GM23338 (cell line): Measurements from ENCODE around the gene BCL2L15. TPM values are rescaled to one million over a fixed set of nuclear protein-coding genes. Genes with fewer than 3 reads are reported as not detected.

Source experiments
- ATAC-seq: fragments of 200-7000 bp; cut with Tn5 transposase; 3 replicates; pipeline ENCODE4 v1.9.1; 2020
- DNase-seq: peaks from one replicate; pipeline ENCODE4 v3.0.0-alpha.2; 2015; ENCODE audit warnings: low spot score
- H2AFZ ChIP-seq: fragments of 200-600 bp; sonication (generic); 2 replicates; pipeline ENCODE4 v1.8.0; 2016; ENCODE audit warnings: antibody characterized with exemption, mild to moderate bottlenecking, moderate library complexity
- H3F3A ChIP-seq: fragments of 200-600 bp; sonication (generic); replicated peaks from 2 replicates; pipeline ENCODE4 v1.8.0; 2017; ENCODE audit warnings: antibody characterized with exemption, mixed run types, low read depth
- H3K27ac ChIP-seq: fragments of 200-600 bp; sonication (generic); 2 replicates; pipeline ENCODE4 v1.6.1; 2016; ENCODE audit warnings: low read depth
- H3K27me3 ChIP-seq: fragments of 200-600 bp; sonication (generic); 2 replicates; pipeline ENCODE4 v1.8.0; 2016; ENCODE audit warnings: mild to moderate bottlenecking, mixed run types, moderate library complexity; ENCODE audit not compliant: insufficient read depth
- H3K36me3 ChIP-seq: fragments of 200-600 bp; sonication (generic); 2 replicates; pipeline ENCODE4 v1.8.0; 2016; ENCODE audit warnings: mild to moderate bottlenecking; ENCODE audit not compliant: insufficient read depth
- H3K4me1 ChIP-seq: fragments of 200-600 bp; sonication (generic); 2 replicates; pipeline ENCODE4 v1.8.0; 2016; ENCODE audit warnings: mild to moderate bottlenecking, moderate library complexity; ENCODE audit not compliant: insufficient read depth
- H3K4me2 ChIP-seq: fragments of 200-600 bp; sonication (generic); 2 replicates; pipeline ENCODE4 v1.7.1; 2017; ENCODE audit warnings: mixed run types
- H3K4me3 ChIP-seq: fragments of 200-600 bp; sonication (generic); 2 replicates; pipeline ENCODE4 v1.6.1; 2016; ENCODE audit warnings: mixed run types
- H3K79me2 ChIP-seq: fragments of 200-600 bp; sonication (generic); replicated peaks from 2 replicates; pipeline ENCODE4 v1.8.0; 2017; ENCODE audit warnings: mild to moderate bottlenecking; ENCODE audit not compliant: insufficient read depth
- H3K9me2 ChIP-seq: fragments of 200-600 bp; sonication (generic); 2 replicates; pipeline ENCODE4 v1.8.0; 2017; ENCODE audit not compliant: insufficient read depth
- H4K20me1 ChIP-seq: fragments of 200-600 bp; sonication (generic); replicated peaks from 2 replicates; pipeline ENCODE4 v1.8.0; 2017; ENCODE audit warnings: mild to moderate bottlenecking; ENCODE audit not compliant: insufficient read depth
- H3K27ac Mint-ChIP-seq: 2 replicates; pipeline ENCODE4 v1.8.0; 2020; ENCODE audit warnings: inconsistent platforms, mild to moderate bottlenecking, moderate library complexity, mixed read lengths
- H3K27me3 Mint-ChIP-seq: 3 replicates; pipeline ENCODE4 v1.8.0; 2022; ENCODE audit warnings: low read depth, mild to moderate bottlenecking, moderate library complexity, mixed read lengths, inconsistent platforms; ENCODE audit not compliant: insufficient read depth, poor library complexity
- H3K36me3 Mint-ChIP-seq: 3 replicates; pipeline ENCODE4 v1.8.0; 2021; ENCODE audit warnings: low read depth, mild to moderate bottlenecking, inconsistent platforms, moderate library complexity, mixed read lengths
- H3K4me1 Mint-ChIP-seq: 3 replicates; pipeline ENCODE4 v1.8.0; 2020; ENCODE audit warnings: mild to moderate bottlenecking, inconsistent platforms, mixed read lengths
- H3K4me3 Mint-ChIP-seq: 3 replicates; pipeline ENCODE4 v1.8.0; 2021; ENCODE audit warnings: moderate library complexity, mild to moderate bottlenecking, inconsistent platforms, mixed read lengths
- H3K9me3 Mint-ChIP-seq: 3 replicates; pipeline ENCODE4 v1.8.0; 2020; ENCODE audit warnings: moderate library complexity, mild to moderate bottlenecking, inconsistent platforms, mixed read lengths
- CREB1 ChIP-seq: fragments of 250-450 bp; sonication (Bioruptor Pico); IDR thresholded peaks from 2 replicates; pipeline ENCODE4 v1.5.0; 2020; ENCODE audit warnings: low read depth, mild to moderate bottlenecking, moderate library complexity
- ETS1 ChIP-seq: IDR thresholded peaks from 2 replicates; pipeline ENCODE4 v1.6.1; 2016; ENCODE audit warnings: antibody characterized with exemption
- EZH2 ChIP-seq: fragments of 200-600 bp; sonication (generic); IDR thresholded peaks from one replicate; pipeline ENCODE4 v1.8.0; 2017; ENCODE audit warnings: antibody characterized with exemption, mild to moderate bottlenecking, low read depth; ENCODE audit not compliant: unreplicated experiment
- EZH2phosphoT487 ChIP-seq: fragments of 200-600 bp; sonication (generic); IDR thresholded peaks from one replicate; pipeline ENCODE4 v1.8.1; 2018; ENCODE audit warnings: antibody characterized with exemption; ENCODE audit not compliant: unreplicated experiment
- NANOG ChIP-seq: IDR thresholded peaks from 2 replicates; pipeline ENCODE4 v1.6.1; 2016; ENCODE audit warnings: antibody characterized with exemption, borderline replicate concordance
- POLR2AphosphoS5 ChIP-seq: IDR thresholded peaks from 2 replicates; pipeline ENCODE4 v1.6.1; 2016; ENCODE audit warnings: antibody characterized with exemption, low read depth
- STAT1 ChIP-seq: IDR thresholded peaks from one replicate; pipeline ENCODE4 v1.6.1; 2016; ENCODE audit warnings: antibody characterized with exemption; ENCODE audit not compliant: unreplicated experiment
- ZNF114 ChIP-seq: fragments of 250-450 bp; sonication (Bioruptor Pico); IDR thresholded peaks from 2 replicates; pipeline ENCODE4 v1.5.0; 2020; ENCODE audit warnings: mild to moderate bottlenecking, moderate library complexity
- ZNF331 ChIP-seq: fragments of 250-450 bp; sonication (Bioruptor Pico); IDR thresholded peaks from 2 replicates; pipeline ENCODE4 v1.5.0; 2020; ENCODE audit warnings: low read depth, mild to moderate bottlenecking, moderate library complexity
- long read RNA-seq: library from polyadenylated mRNA; unstranded; transcript quantifications from one replicate; pipeline ENCODE4 v2.0.0, GENCODE V29; 2020; ENCODE audit not compliant: unreplicated experiment
- polyA plus RNA-seq: library from polyadenylated mRNA; unstranded; fragments of >200 nt; fragmentation: Nextera tagmentation; extraction: Ambion mirVana; gene quantifications from 2 replicates; pipeline ENCODE4 v1.2.1, GENCODE V29; 2016
- total RNA-seq: library from RNA; depleted of rRNA; stranded (reverse); fragments of >200 nt; shearing (Covaris generic); gene quantifications from 2 replicates; pipeline ENCODE4 v1.2.3, GENCODE V29; 2014; rRNA removed
- TF ChIP-seq, protein P1 (sequence below): IDR thresholded peaks from one replicate; pipeline ENCODE4 v1.6.1; 2018; ENCODE audit warnings: antibody characterized with exemption; ENCODE audit not compliant: unreplicated experiment
- TF ChIP-seq, protein P2 (sequence below), 2 experiments: fragments of 200-600 bp in 1 of 2; sonication (generic) in 1 of 2; conservative IDR thresholded peaks; 2 replicates each; pipeline versions ENCODE4 v1.5.1 to v1.6.1; 2016 to 2017; ENCODE audit warnings: antibody characterized with exemption in 2 of 2, low read depth in 2 of 2, mild to moderate bottlenecking in 2 of 2, moderate library complexity in 1 of 2
- TF ChIP-seq, protein P3 (sequence below): fragments of 250-450 bp; sonication (Bioruptor Pico); IDR thresholded peaks from 2 replicates; pipeline ENCODE4 v1.5.0; 2020; ENCODE audit warnings: mild to moderate bottlenecking, moderate library complexity

The BCL2L15 gene
- total RNA-seq (0.78 TPM in 1 of 2 replicates, not detected in the other), polyA plus RNA-seq (0.40 TPM in 1 of 2 replicates, not detected in the other)
- long read RNA-seq: 0 reads

- Mint-ChIP-seq H3K27ac (no peak within 1 kb of the TSS), H3K27me3 (no peaks in the 10 kb centered on the region), H3K4me1 (no peaks in the 10 kb centered on the region), H3K4me3 (no peak within 1 kb of the TSS), H3K36me3 (no peaks in the 10 kb centered on the region), H3K9me3 (no peaks in the 10 kb centered on the region)
- 0 out of 2 replicates have a peak within 1 kb of the TSS, but pooled peaks have one; percentile 11 for H2AFZ ChIP-seq
- no peaks in the 10 kb centered on the region for H3K79me2 ChIP-seq
- TF ChIP-seq, protein P1, sequence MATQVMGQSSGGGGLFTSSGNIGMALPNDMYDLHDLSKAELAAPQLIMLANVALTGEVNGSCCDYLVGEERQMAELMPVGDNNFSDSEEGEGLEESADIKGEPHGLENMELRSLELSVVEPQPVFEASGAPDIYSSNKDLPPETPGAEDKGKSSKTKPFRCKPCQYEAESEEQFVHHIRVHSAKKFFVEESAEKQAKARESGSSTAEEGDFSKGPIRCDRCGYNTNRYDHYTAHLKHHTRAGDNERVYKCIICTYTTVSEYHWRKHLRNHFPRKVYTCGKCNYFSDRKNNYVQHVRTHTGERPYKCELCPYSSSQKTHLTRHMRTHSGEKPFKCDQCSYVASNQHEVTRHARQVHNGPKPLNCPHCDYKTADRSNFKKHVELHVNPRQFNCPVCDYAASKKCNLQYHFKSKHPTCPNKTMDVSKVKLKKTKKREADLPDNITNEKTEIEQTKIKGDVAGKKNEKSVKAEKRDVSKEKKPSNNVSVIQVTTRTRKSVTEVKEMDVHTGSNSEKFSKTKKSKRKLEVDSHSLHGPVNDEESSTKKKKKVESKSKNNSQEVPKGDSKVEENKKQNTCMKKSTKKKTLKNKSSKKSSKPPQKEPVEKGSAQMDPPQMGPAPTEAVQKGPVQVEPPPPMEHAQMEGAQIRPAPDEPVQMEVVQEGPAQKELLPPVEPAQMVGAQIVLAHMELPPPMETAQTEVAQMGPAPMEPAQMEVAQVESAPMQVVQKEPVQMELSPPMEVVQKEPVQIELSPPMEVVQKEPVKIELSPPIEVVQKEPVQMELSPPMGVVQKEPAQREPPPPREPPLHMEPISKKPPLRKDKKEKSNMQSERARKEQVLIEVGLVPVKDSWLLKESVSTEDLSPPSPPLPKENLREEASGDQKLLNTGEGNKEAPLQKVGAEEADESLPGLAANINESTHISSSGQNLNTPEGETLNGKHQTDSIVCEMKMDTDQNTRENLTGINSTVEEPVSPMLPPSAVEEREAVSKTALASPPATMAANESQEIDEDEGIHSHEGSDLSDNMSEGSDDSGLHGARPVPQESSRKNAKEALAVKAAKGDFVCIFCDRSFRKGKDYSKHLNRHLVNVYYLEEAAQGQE: no peak
- TF ChIP-seq EZH2 (no peak), STAT1 (no peak), POLR2AphosphoS5 (no peak), ZNF331 (CRISPR knock-in tag) (no peak), CREB1 (CRISPR knock-in tag) (no peak), NANOG (no peak), ETS1 (no peak), EZH2phosphoT487 (no peak), ZNF114 (CRISPR knock-in tag) (no peak)
- TF ChIP-seq, protein P2, sequence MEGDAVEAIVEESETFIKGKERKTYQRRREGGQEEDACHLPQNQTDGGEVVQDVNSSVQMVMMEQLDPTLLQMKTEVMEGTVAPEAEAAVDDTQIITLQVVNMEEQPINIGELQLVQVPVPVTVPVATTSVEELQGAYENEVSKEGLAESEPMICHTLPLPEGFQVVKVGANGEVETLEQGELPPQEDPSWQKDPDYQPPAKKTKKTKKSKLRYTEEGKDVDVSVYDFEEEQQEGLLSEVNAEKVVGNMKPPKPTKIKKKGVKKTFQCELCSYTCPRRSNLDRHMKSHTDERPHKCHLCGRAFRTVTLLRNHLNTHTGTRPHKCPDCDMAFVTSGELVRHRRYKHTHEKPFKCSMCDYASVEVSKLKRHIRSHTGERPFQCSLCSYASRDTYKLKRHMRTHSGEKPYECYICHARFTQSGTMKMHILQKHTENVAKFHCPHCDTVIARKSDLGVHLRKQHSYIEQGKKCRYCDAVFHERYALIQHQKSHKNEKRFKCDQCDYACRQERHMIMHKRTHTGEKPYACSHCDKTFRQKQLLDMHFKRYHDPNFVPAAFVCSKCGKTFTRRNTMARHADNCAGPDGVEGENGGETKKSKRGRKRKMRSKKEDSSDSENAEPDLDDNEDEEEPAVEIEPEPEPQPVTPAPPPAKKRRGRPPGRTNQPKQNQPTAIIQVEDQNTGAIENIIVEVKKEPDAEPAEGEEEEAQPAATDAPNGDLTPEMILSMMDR (conservative IDR thresholded peaks at IDR 0.05; ENCODE audit: low read depth in 2 of 2): no peak
- TF ChIP-seq, protein P3, sequence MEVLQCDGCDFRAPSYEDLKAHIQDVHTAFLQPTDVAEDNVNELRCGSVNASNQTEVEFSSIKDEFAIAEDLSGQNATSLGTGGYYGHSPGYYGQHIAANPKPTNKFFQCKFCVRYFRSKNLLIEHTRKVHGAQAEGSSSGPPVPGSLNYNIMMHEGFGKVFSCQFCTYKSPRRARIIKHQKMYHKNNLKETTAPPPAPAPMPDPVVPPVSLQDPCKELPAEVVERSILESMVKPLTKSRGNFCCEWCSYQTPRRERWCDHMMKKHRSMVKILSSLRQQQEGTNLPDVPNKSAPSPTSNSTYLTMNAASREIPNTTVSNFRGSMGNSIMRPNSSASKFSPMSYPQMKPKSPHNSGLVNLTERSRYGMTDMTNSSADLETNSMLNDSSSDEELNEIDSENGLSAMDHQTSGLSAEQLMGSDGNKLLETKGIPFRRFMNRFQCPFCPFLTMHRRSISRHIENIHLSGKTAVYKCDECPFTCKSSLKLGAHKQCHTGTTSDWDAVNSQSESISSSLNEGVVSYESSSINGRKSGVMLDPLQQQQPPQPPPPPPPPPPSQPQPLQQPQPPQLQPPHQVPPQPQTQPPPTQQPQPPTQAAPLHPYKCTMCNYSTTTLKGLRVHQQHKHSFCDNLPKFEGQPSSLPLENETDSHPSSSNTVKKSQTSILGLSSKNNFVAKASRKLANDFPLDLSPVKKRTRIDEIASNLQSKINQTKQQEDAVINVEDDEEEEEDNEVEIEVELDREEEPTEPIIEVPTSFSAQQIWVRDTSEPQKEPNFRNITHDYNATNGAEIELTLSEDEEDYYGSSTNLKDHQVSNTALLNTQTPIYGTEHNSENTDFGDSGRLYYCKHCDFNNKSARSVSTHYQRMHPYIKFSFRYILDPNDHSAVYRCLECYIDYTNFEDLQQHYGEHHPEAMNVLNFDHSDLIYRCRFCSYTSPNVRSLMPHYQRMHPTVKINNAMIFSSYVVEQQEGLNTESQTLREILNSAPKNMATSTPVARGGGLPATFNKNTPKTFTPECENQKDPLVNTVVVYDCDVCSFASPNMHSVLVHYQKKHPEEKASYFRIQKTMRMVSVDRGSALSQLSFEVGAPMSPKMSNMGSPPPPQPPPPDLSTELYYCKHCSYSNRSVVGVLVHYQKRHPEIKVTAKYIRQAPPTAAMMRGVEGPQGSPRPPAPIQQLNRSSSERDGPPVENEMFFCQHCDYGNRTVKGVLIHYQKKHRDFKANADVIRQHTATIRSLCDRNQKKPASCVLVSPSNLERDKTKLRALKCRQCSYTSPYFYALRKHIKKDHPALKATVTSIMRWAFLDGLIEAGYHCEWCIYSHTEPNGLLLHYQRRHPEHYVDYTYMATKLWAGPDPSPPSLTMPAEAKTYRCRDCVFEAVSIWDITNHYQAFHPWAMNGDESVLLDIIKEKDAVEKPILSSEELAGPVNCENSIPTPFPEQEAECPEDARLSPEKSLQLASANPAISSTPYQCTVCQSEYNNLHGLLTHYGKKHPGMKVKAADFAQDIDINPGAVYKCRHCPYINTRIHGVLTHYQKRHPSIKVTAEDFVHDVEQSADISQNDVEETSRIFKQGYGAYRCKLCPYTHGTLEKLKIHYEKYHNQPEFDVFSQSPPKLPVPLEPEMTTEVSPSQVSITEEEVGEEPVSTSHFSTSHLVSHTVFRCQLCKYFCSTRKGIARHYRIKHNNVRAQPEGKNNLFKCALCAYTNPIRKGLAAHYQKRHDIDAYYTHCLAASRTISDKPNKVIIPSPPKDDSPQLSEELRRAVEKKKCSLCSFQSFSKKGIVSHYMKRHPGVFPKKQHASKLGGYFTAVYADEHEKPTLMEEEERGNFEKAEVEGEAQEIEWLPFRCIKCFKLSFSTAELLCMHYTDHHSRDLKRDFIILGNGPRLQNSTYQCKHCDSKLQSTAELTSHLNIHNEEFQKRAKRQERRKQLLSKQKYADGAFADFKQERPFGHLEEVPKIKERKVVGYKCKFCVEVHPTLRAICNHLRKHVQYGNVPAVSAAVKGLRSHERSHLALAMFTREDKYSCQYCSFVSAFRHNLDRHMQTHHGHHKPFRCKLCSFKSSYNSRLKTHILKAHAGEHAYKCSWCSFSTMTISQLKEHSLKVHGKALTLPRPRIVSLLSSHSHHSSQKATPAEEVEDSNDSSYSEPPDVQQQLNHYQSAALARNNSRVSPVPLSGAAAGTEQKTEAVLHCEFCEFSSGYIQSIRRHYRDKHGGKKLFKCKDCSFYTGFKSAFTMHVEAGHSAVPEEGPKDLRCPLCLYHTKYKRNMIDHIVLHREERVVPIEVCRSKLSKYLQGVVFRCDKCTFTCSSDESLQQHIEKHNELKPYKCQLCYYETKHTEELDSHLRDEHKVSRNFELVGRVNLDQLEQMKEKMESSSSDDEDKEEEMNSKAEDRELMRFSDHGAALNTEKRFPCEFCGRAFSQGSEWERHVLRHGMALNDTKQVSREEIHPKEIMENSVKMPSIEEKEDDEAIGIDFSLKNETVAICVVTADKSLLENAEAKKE (CRISPR knock-in tag): no peak
- no peak within 1 kb of the TSS for H3K4me2 ChIP-seq
- no peaks in the 10 kb centered on the region for H3K4me1 ChIP-seq
- DNase-seq: no peak
- H3F3A ChIP-seq: no peaks in the 10 kb centered on the region
- no peaks in the 10 kb centered on the region for H3K27me3 ChIP-seq
- no peak for ATAC-seq
- H3K27ac ChIP-seq: no peak within 1 kb of the TSS
- no peak within 1 kb of the TSS for H3K4me3 ChIP-seq
- H4K20me1 ChIP-seq: no peaks in the 10 kb centered on the region
- H3K9me2 ChIP-seq: no peaks in the 10 kb centered on the region
- H3K36me3 ChIP-seq: no peaks in the 10 kb centered on the region
These were observed at the start of gene BCL2L15 for GRCh38 chr1:113887402-113888175. BCL2L15 (minus strand) TSS chr1:113887581; CDS start chr1:113887375, 206 bp downstream.
